RWPE2 (cell line): ENCODE results near the gene GREB1.

Experiments used
- ATAC-seq: fragments of 200-7000 bp; cut with Tn5 transposase; 3 replicates; pipeline ENCODE4 v1.9.1; 2021; ENCODE audit warnings: low read depth
- DNase-seq: peaks from one replicate; pipeline ENCODE4 v3.0.0-alpha.2; 2020; ENCODE audit warnings: low spot score
- H3K27ac ChIP-seq: fragments of 450-650 bp; 2 replicates; pipeline ENCODE4 v1.5.1; 2017; ENCODE audit warnings: mild to moderate bottlenecking; ENCODE audit not compliant: poor library complexity, severe bottlenecking
- H3K27me3 ChIP-seq: fragments of 250-450 bp; sonication (Bioruptor Pico); 2 replicates; pipeline ENCODE4 v1.5.1; 2021; ENCODE audit warnings: mild to moderate bottlenecking, moderate library complexity; ENCODE audit not compliant: insufficient read depth, poor library complexity, severe bottlenecking
- H3K36me3 ChIP-seq: fragments of 250-450 bp; sonication (Bioruptor Pico); 2 replicates; pipeline ENCODE4 v1.5.1; 2020; ENCODE audit warnings: low read depth, mild to moderate bottlenecking, moderate library complexity
- H3K4me1 ChIP-seq: fragments of 250-450 bp; sonication (Bioruptor Pico); 2 replicates; pipeline ENCODE4 v1.5.1; 2021; ENCODE audit warnings: mild to moderate bottlenecking, moderate library complexity; ENCODE audit not compliant: insufficient read depth, poor library complexity, severe bottlenecking
- H3K4me3 ChIP-seq: fragments of 250-450 bp; sonication (Bioruptor Pico); 2 replicates; pipeline ENCODE4 v1.5.1; 2021; ENCODE audit warnings: mild to moderate bottlenecking, moderate library complexity; ENCODE audit not compliant: severe bottlenecking
- H3K9me3 ChIP-seq: fragments of 250-450 bp; sonication (Bioruptor Pico); 2 replicates; pipeline ENCODE4 v1.5.1; 2021; ENCODE audit warnings: mild to moderate bottlenecking, moderate library complexity; ENCODE audit not compliant: severe bottlenecking
- CTCF ChIP-seq: fragments of 450-650 bp; IDR thresholded peaks from one replicate; pipeline ENCODE4 v1.5.1; 2017; ENCODE audit warnings: mild to moderate bottlenecking, moderate library complexity; ENCODE audit not compliant: poor library complexity, severe bottlenecking

The GREB1 gene

DNA sequence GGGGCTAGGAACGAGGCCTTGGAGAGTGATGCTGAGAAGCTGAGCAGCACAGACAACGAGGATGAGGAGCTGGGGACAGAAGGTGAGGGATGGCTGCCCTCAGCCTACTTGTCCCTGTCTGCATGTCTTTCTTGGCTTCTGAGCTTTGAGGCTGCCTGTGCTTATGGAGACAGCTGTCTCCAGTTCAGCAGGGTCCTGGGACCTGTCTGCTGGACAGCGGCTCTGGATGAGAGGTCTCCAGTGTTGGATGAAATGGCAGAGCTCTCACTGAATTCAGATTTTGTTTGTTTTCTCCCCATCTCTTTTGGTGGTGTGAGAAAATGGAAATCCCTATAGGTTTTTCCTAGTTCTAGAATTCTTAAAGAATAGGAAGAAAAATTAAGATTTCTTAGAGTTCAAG is 81.4 kb downstream of the GREB1 start:
- Histone ChIP-seq H3K4me3 (no peak overlapping the region), H3K9me3 (no peaks in the 10 kb centered on the region), H3K36me3 (no peaks in the 10 kb centered on the region), H3K27ac (no peak overlapping the region), H3K27me3 (no peaks in the 10 kb centered on the region), H3K4me1 (no peaks in the 10 kb centered on the region)
- DNase-seq (no peak), ATAC-seq (no peak)
- TF ChIP-seq CTCF, result no peak

- no peak for DNase-seq
- no peaks in the 10 kb centered on the region for H3K27me3 ChIP-seq
- no peaks in the 10 kb centered on the region for H3K4me1 ChIP-seq
- H3K36me3 ChIP-seq, result no peaks in the 10 kb centered on the region
- H3K9me3 ChIP-seq, result no peaks in the 10 kb centered on the region
- TF ChIP-seq CTCF, result no peak
- H3K4me3 ChIP-seq, result no peak overlapping the region
- no peak for ATAC-seq
- H3K27ac ChIP-seq, result no peak overlapping the region
These were observed 82.3 kb downstream of the GREB1 start for GRCh38 chr2:11616097-11616687.

GRCh38 chr2:11616851-11617415 is 83.1 kb downstream of the GREB1 start:
- TF ChIP-seq CTCF, result no peak
- ATAC-seq (no peak), DNase-seq (no peak)
- Histone ChIP-seq H3K36me3 (no peaks in the 10 kb centered on the region), H3K27me3 (no peaks in the 10 kb centered on the region), H3K4me3 (no peak overlapping the region), H3K27ac (no peak overlapping the region), H3K9me3 (no peaks in the 10 kb centered on the region), H3K4me1 (no peaks in the 10 kb centered on the region)

DNA sequence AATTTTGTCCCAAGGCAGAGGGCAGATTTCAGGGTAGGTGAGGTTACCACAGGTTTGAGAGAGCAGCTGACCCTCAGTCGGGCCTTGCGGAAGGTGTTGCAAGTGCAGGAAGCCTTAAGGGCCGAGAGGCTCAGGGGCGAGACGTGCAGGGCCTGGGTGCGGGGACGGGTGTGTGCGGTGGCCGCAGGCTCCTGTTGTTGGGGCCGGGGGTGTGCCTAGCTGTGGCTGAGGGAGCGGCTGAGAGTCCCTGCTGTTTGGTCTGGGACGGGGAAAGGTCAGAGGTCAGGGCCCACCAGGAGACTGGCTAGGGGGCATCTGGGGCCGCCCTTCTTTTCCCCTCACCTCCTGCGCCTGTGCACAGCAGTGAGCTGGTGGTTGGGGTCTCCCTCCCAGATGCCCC is 83.7 kb downstream of the GREB1 start:
- TF ChIP-seq CTCF, result no peak
- H3K27ac ChIP-seq, result no peak overlapping the region
- H3K27me3 ChIP-seq, result no peaks in the 10 kb centered on the region
- no peaks in the 10 kb centered on the region for H3K36me3 ChIP-seq
- no peak overlapping the region for H3K4me3 ChIP-seq
- H3K9me3 ChIP-seq, result no peaks in the 10 kb centered on the region
- no peak for ATAC-seq
- H3K4me1 ChIP-seq, result no peaks in the 10 kb centered on the region
- DNase-seq, result no peak

GRCh38 chr2:11617984-11618707 is 84.3 kb downstream of the GREB1 start:
- H3K4me3 ChIP-seq, result no peak overlapping the region
- TF ChIP-seq CTCF, result no peak
- DNase-seq, result no peak
- no peak overlapping the region for H3K27ac ChIP-seq
- H3K36me3 ChIP-seq, result no peaks in the 10 kb centered on the region
- ATAC-seq, result no peak
- no peaks in the 10 kb centered on the region for H3K27me3 ChIP-seq
- H3K9me3 ChIP-seq, result no peaks in the 10 kb centered on the region
- H3K4me1 ChIP-seq, result no peaks in the 10 kb centered on the region
